Parathyroid adenoma (tissue), 2 donors: Measurements from ENCODE around the gene SUPT5H.
A peak's percentile ranks its signal among the peaks of the same experiment; 100 is the strongest.

Experiments used
- H2AFZ ChIP-seq: fragments of 300-600 bp; sonication (generic); one replicate; pipeline ENCODE4 v1.7.0; 2017; ENCODE audit warnings: antibody characterized with exemption, mild to moderate bottlenecking
- H3K27ac ChIP-seq: fragments of 300-600 bp; sonication (generic); one replicate; pipeline ENCODE4 v1.7.0; 2017
- H3K27me3 ChIP-seq: fragments of 300-600 bp; sonication (generic); one replicate; pipeline ENCODE4 v1.7.0; 2017; ENCODE audit warnings: low read length; ENCODE audit not compliant: control insufficient read depth, insufficient read depth
- H3K36me3 ChIP-seq: fragments of 300-600 bp; sonication (generic); one replicate; pipeline ENCODE4 v1.7.0; 2017; ENCODE audit warnings: low read length; ENCODE audit not compliant: control insufficient read depth, insufficient read depth
- H3K4me1 ChIP-seq: fragments of 300-600 bp; sonication (generic); one replicate; pipeline ENCODE4 v1.7.0; 2017; ENCODE audit warnings: control low read depth
- H3K4me2 ChIP-seq: fragments of 300-600 bp; sonication (generic); one replicate; pipeline ENCODE4 v1.7.0; 2017; ENCODE audit warnings: low read length
- H3K4me3 ChIP-seq: fragments of 300-600 bp; sonication (generic); one replicate; pipeline ENCODE4 v1.7.0; 2017; ENCODE audit warnings: low read depth, low read length
- H3K79me2 ChIP-seq: fragments of 300-600 bp; sonication (generic); one replicate; pipeline ENCODE4 v1.7.0; 2017; ENCODE audit warnings: control low read depth
- H3K9ac ChIP-seq: fragments of 300-600 bp; sonication (generic); one replicate; pipeline ENCODE4 v1.7.0; 2017; ENCODE audit warnings: mild to moderate bottlenecking
- H3K9me3 ChIP-seq: fragments of 300-600 bp; sonication (generic); one replicate; pipeline ENCODE4 v1.7.0; 2017; ENCODE audit warnings: low read length; ENCODE audit not compliant: control insufficient read depth
- TF ChIP-seq, protein P1 (sequence below): fragments of 300-600 bp; sonication (generic); IDR thresholded peaks from one replicate; pipeline ENCODE4 v1.7.0; 2017; ENCODE audit warnings: antibody characterized with exemption, mild to moderate bottlenecking
- donor health status: primary hyperparathyroidism.

Gene SUPT5H

GRCh38 chr19:39494661-39495060 is 49.3 kb downstream of the SUPT5H start:
- TF ChIP-seq, protein P1, sequence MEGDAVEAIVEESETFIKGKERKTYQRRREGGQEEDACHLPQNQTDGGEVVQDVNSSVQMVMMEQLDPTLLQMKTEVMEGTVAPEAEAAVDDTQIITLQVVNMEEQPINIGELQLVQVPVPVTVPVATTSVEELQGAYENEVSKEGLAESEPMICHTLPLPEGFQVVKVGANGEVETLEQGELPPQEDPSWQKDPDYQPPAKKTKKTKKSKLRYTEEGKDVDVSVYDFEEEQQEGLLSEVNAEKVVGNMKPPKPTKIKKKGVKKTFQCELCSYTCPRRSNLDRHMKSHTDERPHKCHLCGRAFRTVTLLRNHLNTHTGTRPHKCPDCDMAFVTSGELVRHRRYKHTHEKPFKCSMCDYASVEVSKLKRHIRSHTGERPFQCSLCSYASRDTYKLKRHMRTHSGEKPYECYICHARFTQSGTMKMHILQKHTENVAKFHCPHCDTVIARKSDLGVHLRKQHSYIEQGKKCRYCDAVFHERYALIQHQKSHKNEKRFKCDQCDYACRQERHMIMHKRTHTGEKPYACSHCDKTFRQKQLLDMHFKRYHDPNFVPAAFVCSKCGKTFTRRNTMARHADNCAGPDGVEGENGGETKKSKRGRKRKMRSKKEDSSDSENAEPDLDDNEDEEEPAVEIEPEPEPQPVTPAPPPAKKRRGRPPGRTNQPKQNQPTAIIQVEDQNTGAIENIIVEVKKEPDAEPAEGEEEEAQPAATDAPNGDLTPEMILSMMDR = no peak
- H3K4me3 ChIP-seq = no peak overlapping the region

GRCh38 chr19:39496063-39496462 is 50.7 kb downstream of the SUPT5H start:
- Histone ChIP-seq H3K27me3 (no peaks in the 10 kb centered on the region), H3K9ac (no peak overlapping the region), H3K79me2 (no peaks in the 10 kb centered on the region), H3K4me2 (no peak overlapping the region), H2AFZ (no peak overlapping the region), H3K9me3 (no peaks in the 10 kb centered on the region), H3K4me1 (peaks cover 9% of the 10 kb centered on the region), H3K4me3 (no peak overlapping the region), H3K27ac (no peak overlapping the region), H3K36me3 (no peaks in the 10 kb centered on the region)
- TF ChIP-seq, protein P1 = no peak

More at GRCh38 chr19:39494661-39495060, 49.3 kb downstream of the SUPT5H start:
- Histone ChIP-seq H2AFZ (no peak overlapping the region), H3K9ac (no peak overlapping the region), H3K79me2 (no peaks in the 10 kb centered on the region), H3K4me2 (no peak overlapping the region), H3K27me3 (no peaks in the 10 kb centered on the region), H3K4me1 (peaks cover 9% of the 10 kb centered on the region), H3K36me3 (no peaks in the 10 kb centered on the region), H3K9me3 (no peaks in the 10 kb centered on the region), H3K27ac (no peak overlapping the region)

DNA sequence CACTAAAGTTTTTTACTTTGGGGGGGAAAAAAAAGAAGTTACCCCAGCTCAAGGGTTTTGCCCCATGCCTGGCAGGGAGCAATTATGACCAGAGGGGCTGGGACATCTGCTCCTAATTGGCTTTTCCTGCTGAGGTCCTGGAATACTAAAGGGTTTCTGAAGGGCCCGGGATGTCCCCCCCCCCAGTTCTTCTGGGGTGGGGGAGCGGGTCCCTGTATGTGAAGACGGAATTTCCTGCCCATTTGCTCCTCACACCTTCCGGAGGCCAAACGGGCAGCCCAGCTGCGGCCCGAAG is 52.3 kb downstream of the SUPT5H start:
- Histone ChIP-seq H3K4me2 (peak overlapping the region; percentile 13), H3K4me1 (peaks cover 9% of the 10 kb centered on the region), H3K9me3 (no peaks in the 10 kb centered on the region), H3K9ac (no peak overlapping the region), H3K4me3 (no peak overlapping the region), H3K79me2 (no peaks in the 10 kb centered on the region), H3K27me3 (no peaks in the 10 kb centered on the region), H3K36me3 (no peaks in the 10 kb centered on the region), H2AFZ (peak overlapping the region; percentile 58), H3K27ac (no peak overlapping the region)
- TF ChIP-seq, protein P1 = no peak

DNA sequence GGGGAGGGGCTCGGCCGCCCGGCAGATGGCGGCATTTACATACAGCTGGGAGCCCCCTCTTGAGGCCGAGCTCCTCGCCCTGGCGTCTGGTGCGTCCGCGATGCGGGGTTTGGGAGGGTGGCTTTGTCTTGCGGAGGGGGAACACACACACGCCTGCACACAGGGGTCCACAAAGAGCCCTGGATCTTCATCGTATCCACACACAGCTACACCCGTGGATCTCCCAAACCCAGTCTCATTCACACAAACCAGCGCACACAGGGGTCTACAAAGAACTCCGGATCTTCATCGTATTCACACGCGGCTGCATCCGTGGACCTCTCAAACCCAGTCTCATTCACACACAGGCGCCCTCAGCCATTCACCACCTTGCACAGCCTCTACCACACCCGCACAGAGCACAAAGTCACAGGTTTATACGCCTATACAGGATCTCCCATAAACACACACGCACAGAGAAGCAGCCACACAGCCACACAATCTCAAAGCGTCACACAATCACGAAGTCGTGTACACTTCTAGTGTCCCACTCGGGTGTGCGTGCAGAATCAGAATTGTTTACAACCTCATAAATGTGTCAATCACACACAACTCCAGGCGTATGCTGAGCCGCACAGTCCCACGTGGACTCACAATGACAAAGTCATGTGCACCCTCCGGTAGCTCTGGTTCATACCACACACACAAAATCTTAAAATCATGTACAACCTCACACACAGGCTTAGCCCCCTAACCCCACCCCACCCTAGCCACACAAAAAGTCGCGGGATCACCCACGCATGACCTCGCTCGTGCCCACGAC is 52.8 kb downstream of the SUPT5H start:
- no peak overlapping the region for H3K27ac ChIP-seq
- peak overlapping the region; percentile 58 for H2AFZ ChIP-seq
- H3K9me3 ChIP-seq = no peaks in the 10 kb centered on the region
- TF ChIP-seq, protein P1 = peak; percentile 73
- H3K9ac ChIP-seq = no peak overlapping the region
- no peaks in the 10 kb centered on the region for H3K36me3 ChIP-seq
- H3K79me2 ChIP-seq = no peaks in the 10 kb centered on the region
- H3K27me3 ChIP-seq = no peaks in the 10 kb centered on the region
- no peak overlapping the region for H3K4me3 ChIP-seq
- H3K4me1 ChIP-seq = peaks cover 9% of the 10 kb centered on the region
- H3K4me2 ChIP-seq = peak overlapping the region; percentile 13
